ENCODE data around the gene TPH1. TPM values are rescaled to one million over a fixed set of nuclear protein-coding genes. Genes with fewer than 3 reads are reported as not detected.

The TPH1 gene
- total and polyA plus RNA-seq, 9 of the 15 experiments (the other 6 are each of a cell fraction or from before 2014, with no cell fraction given): 0.04 to 0.29 (median 0.17) TPM

GRCh38 chr11:18012906-18013781 is 32.9 kb downstream of the TPH1 start, which contains the start of gene SERGEF (continued):
- TF ChIP-seq, protein P1, sequence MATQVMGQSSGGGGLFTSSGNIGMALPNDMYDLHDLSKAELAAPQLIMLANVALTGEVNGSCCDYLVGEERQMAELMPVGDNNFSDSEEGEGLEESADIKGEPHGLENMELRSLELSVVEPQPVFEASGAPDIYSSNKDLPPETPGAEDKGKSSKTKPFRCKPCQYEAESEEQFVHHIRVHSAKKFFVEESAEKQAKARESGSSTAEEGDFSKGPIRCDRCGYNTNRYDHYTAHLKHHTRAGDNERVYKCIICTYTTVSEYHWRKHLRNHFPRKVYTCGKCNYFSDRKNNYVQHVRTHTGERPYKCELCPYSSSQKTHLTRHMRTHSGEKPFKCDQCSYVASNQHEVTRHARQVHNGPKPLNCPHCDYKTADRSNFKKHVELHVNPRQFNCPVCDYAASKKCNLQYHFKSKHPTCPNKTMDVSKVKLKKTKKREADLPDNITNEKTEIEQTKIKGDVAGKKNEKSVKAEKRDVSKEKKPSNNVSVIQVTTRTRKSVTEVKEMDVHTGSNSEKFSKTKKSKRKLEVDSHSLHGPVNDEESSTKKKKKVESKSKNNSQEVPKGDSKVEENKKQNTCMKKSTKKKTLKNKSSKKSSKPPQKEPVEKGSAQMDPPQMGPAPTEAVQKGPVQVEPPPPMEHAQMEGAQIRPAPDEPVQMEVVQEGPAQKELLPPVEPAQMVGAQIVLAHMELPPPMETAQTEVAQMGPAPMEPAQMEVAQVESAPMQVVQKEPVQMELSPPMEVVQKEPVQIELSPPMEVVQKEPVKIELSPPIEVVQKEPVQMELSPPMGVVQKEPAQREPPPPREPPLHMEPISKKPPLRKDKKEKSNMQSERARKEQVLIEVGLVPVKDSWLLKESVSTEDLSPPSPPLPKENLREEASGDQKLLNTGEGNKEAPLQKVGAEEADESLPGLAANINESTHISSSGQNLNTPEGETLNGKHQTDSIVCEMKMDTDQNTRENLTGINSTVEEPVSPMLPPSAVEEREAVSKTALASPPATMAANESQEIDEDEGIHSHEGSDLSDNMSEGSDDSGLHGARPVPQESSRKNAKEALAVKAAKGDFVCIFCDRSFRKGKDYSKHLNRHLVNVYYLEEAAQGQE (IDR thresholded peaks at IDR 0.05; ENCODE audit: borderline replicate concordance): no peak
- TF ChIP-seq, protein P1 (CRISPR knock-in tag; IDR thresholded peaks at IDR 0.05; ENCODE audit: low read depth): peak; percentile 13; the same call in 1 of the 2 replicates
- no peak for TF ChIP-seq HDAC6 (IDR thresholded peaks at IDR 0.05; ENCODE audit: low read depth, low read length)
- TF ChIP-seq SMARCC2 (IDR thresholded peaks at IDR 0.05; ENCODE audit: low read depth): no peak
- TF ChIP-seq SP1 (CRISPR knock-in tag; IDR thresholded peaks at IDR 0.05): no peak
- TF ChIP-seq, protein P2, sequence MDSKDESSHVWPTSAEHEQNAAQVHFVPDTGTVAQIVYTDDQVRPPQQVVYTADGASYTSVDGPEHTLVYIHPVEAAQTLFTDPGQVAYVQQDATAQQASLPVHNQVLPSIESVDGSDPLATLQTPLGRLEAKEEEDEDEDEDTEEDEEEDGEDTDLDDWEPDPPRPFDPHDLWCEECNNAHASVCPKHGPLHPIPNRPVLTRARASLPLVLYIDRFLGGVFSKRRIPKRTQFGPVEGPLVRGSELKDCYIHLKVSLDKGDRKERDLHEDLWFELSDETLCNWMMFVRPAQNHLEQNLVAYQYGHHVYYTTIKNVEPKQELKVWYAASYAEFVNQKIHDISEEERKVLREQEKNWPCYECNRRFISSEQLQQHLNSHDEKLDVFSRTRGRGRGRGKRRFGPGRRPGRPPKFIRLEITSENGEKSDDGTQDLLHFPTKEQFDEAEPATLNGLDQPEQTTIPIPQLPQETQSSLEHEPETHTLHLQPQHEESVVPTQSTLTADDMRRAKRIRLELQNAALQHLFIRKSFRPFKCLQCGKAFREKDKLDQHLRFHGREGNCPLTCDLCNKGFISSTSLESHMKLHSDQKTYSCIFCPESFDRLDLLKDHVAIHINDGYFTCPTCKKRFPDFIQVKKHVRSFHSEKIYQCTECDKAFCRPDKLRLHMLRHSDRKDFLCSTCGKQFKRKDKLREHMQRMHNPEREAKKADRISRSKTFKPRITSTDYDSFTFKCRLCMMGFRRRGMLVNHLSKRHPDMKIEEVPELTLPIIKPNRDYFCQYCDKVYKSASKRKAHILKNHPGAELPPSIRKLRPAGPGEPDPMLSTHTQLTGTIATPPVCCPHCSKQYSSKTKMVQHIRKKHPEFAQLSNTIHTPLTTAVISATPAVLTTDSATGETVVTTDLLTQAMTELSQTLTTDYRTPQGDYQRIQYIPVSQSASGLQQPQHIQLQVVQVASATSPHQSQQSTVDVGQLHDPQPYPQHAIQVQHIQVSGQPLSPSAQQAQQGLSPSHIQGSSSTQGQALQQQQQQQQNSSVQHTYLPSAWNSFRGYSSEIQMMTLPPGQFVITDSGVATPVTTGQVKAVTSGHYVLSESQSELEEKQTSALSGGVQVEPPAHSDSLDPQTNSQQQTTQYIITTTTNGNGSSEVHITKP (IDR thresholded peaks at IDR 0.05; ENCODE audit: partially characterized antibody): no peak
- peak; percentile 35; the same call in 1 of the 2 replicates for TF ChIP-seq SOX6 (IDR thresholded peaks at IDR 0.05)
- TF ChIP-seq, protein P3, sequence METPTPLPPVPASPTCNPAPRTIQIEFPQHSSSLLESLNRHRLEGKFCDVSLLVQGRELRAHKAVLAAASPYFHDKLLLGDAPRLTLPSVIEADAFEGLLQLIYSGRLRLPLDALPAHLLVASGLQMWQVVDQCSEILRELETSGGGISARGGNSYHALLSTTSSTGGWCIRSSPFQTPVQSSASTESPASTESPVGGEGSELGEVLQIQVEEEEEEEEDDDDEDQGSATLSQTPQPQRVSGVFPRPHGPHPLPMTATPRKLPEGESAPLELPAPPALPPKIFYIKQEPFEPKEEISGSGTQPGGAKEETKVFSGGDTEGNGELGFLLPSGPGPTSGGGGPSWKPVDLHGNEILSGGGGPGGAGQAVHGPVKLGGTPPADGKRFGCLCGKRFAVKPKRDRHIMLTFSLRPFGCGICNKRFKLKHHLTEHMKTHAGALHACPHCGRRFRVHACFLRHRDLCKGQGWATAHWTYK (CRISPR knock-in tag; IDR thresholded peaks at IDR 0.05): no peak
- TF ChIP-seq ZNF3 (CRISPR knock-in tag; IDR thresholded peaks at IDR 0.05): no peak
- TF ChIP-seq HDAC8 (tag; IDR thresholded peaks at IDR 0.05): no peak
- no peak for TF ChIP-seq POLR2AphosphoS2 (IDR thresholded peaks at IDR 0.05; ENCODE audit: low read length)
- TF ChIP-seq PCBP1 (IDR thresholded peaks at IDR 0.05; ENCODE audit: low read depth, low read length, poor library complexity, severe bottlenecking): no peak
- TF ChIP-seq TAF1 (IDR thresholded peaks at IDR 0.05; ENCODE audit: control insufficient read depth, extremely low read depth, insufficient read depth, low read length, severe bottlenecking): peak; percentile 36
